Stimulated activated CD4-positive, alpha-beta T cell treated with anti-CD3 and anti-CD28 coated beads, Interleukin-2, amount 100 ng/mL, for 4 hours (primary cell): ENCODE results near the gene TAF6L.
"Not testable (repeated sequence)": the region's sequence is repeated elsewhere in the genome, so short reads cannot be mapped to it uniquely, and the experiment has no call there.

ENCODE experiments used
- DNase-seq: peaks from one replicate; pipeline ENCODE4 v3.0.0-alpha.2; 2020; ENCODE audit warnings: low read depth

The TAF6L gene, protein sequence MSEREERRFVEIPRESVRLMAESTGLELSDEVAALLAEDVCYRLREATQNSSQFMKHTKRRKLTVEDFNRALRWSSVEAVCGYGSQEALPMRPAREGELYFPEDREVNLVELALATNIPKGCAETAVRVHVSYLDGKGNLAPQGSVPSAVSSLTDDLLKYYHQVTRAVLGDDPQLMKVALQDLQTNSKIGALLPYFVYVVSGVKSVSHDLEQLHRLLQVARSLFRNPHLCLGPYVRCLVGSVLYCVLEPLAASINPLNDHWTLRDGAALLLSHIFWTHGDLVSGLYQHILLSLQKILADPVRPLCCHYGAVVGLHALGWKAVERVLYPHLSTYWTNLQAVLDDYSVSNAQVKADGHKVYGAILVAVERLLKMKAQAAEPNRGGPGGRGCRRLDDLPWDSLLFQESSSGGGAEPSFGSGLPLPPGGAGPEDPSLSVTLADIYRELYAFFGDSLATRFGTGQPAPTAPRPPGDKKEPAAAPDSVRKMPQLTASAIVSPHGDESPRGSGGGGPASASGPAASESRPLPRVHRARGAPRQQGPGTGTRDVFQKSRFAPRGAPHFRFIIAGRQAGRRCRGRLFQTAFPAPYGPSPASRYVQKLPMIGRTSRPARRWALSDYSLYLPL

DNA sequence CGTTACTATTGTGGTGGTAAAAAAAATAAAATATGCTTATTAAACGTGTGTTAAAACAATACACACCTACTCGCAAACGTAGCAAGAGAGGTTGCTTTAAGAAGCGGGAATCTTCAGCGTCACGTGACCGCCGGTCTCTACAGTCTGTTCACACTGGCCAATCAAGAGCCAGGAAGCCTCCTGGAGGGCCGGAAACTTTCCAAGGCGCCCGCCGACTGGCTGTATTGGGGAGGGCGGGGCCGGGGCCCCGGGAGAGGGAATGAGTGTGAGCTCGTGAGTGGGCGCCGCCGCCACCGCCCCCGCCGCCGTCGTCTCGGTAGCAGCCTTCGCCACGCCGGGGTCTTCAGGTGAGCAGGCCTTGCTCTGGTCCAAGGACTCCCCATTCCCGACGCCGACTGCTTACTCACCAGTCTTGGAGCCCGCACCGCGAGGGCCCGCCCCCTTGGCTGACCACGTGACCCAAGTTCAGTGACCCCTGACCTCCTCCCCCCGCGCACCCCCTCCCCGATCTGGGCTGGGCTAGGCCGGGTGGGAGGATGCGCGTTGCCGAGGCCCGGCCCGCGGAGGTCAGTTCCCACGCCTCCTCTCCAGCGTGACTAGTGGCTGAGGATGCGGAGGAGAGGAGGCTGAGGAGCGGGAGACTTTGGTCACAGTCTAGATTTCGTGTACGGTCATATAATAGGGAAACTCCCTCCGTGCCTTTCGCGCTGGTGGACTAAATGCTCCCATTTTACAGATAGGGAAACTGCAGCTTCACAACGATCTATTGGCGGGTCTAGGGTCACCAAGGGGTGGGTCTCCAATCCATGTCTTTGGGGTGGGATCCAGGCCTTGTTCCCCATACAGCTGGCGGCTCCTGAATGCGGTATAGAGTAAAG is at the start of gene TAF6L:
Gene TAF6L, plus strand, starts transcription at position 253 of the 878 bp plus-strand sequence. CDS start 4,388 bp downstream, outside the sequence.
- peak; percentile 87 for DNase-seq

- DNase-seq: no peak
These were observed 49.2 kb upstream of the TAF6L start for GRCh38 chr11:62721994-62722393.

DNA sequence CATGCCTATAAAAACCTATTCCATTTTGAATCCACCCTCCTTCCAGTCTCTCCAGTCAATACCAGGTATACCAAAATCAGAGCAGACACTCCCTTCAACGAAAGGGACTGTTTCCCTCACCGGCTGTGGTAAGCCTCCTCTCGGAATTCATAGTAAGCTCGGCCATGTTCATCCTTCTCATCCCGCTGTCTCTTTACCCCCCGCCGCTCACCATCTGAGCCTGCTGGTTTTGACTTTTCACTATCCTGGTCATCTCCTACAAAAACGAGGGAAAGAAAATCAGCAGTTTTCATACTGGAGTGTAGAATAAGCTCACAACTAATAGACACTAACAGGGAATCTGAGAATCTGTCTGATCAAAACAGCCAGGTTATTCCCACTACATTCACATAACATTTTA is 47.0 kb upstream of the TAF6L start:
- no peak for DNase-seq

DNA sequence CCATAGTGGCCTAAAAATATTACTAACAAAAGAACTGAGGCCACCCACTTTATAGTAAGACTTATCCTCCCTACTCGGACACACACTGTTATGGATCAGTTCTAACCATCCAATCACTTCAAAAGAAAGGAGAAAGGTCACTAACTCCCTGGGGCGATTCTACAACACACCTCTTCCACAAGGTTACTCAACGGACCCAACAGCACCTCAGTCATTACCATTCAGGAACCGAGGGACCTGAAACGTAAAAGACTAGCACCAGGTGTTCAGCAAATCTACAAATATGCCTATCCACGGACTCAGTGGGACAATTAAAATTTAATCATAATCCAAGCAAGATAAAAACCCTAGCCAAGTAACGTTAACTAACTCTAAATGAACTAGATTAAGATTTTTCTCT is 45.5 kb upstream of the TAF6L start:
- DNase-seq: no peak

DNA sequence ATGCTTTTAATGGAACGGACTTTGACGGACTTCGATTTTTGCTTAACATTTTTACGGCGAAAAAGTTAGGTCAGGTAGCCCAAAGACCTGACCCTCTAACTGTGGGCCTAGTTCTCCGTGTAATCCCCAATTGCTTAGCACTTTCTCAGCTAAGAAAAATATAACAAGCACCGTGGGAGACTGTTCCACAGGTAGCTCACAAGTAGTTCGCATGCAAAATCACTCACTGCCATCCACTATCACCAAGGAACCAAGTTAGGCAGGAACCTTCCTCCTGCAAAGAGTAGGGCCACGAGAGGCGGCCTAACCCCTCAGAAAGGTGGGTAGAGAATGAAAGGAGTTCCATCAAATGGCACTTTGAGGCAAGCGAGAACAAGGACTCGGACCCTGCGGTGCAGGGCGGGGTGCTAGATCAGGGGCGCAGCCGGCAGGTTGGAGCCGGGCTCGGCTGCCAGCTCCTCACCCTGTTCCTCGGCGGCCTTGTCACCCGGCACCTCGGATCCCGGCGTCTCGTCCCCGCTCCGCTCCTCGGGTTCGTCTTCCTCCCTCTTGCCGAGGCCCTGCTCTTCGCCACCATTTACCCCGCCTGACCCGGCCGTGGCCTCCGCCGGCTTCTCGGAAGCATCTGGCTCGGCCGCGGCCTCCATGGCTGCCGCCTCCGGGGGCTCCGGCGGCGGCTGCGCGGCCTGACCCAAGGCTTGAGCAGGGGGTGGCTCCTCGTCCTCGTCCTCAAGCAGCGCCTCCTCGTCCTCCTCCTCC is 44.9 kb upstream of the TAF6L start:
- no peak for DNase-seq

- DNase-seq: peak; percentile 13
These were observed 44.4 kb upstream of the TAF6L start for GRCh38 chr11:62726915-62727164.

DNA sequence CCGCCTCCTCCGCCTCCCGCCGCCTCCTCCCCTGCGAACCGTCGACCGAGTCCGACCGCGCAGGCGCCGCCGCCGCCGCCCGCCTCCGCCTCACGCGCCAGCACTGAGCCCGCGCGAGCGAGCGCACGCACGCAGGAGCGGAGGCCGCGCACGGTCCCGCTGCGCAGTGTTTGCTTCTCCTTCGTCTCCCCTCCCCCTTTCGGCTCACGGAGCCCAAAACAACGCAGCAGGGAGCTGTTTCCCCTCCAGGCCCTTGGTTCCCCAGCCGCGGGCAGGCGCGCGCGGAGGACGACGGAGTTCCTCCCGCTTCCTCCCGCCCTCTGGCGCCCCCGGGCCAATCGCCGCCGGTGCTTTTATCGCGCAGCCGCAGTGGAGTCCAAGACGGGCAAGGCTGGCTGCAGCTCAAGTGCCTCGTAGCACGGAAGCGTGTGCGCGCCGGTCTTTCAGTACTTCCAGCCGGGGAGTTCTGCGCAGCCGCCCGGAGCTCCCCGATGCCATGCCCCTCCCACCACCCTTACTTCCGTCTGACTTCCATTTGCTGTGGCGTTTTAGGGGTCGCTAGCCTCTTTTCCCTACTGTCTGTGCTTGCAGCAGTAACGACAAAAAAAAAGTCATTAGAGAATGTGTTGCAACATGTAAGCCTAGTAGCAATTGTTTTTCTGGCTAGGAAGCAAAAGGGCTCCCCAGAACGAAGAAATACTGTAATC is 43.9 kb upstream of the TAF6L start, which contains the start of gene HNRNPUL2:
Gene HNRNPUL2, minus strand, starts transcription at position 293 of the 707 bp plus-strand sequence. CDS start 301 bp downstream, outside the sequence.
- DNase-seq: peak; percentile 98

GRCh38 chr11:62727872-62728170 is 43.4 kb upstream of the TAF6L start:
- DNase-seq: peak; percentile 81

DNA sequence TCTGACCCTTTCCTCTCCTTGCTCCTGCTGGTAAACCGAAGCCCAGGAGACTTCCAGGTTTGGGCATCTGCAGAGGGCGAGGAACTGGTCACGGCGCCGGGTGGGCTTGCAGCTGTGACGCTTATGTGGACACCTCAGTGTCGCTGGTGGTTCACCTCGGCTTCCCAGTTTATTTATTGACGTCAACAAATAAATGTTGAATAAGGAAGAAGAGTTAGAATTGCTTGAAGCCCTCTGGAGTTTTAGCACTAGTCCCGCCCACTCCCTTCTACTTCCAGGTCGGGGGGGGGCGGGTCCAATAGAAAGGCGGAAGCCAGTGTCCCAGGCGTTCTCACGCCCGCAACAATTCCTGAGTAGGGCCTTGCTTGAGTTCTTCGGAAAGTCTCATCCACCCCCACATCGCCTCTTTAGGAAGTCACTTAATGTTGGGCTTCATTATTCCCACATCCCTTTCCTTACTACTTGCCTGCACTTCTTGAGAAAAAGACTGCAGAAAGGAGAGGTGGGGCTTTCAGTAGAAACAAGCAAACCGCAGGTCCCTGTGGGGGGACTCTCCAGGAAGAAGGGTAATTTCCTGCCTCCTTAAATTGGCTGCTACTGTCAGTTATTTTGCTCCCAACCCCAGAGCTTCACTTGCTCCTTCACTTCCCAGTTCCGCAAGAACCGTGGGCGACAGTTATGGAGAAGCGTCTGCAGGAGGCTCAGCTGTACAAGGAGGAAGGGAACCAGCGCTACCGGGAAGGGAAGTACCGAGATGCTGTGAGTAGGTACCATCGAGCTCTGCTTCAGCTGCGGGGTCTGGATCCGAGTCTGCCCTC is 42.8 kb upstream of the TAF6L start, which contains the start of gene TTC9C:
Gene TTC9C, plus strand, starts transcription at position 316 of the 818 bp plus-strand sequence. Its CDS starts 363 bp downstream, at position 679.
- DNase-seq: peak; percentile 79

DNA sequence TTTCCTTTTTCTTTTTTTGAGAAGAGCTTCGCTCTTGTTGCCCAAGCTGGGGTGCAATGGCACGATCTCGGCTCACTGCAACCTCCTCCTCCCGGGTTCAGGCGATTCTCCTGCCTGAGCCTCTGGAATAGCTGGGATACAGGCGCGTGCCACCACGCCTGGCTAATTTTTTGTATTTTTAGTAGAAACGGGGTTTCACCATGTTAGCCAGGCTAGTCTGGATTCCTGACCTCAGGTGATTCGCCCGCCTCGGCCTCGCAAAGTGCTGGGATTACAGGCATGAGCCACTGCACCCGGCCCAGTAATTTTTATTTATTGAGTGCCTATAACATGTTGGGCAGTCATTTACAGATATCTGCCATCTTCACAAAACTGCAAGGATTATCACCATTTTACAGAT is 41.1 kb upstream of the TAF6L start:
- not testable (repeated sequence) for DNase-seq

- DNase-seq: no peak
These were observed 38.4 kb upstream of the TAF6L start for GRCh38 chr11:62732830-62733229.

DNA sequence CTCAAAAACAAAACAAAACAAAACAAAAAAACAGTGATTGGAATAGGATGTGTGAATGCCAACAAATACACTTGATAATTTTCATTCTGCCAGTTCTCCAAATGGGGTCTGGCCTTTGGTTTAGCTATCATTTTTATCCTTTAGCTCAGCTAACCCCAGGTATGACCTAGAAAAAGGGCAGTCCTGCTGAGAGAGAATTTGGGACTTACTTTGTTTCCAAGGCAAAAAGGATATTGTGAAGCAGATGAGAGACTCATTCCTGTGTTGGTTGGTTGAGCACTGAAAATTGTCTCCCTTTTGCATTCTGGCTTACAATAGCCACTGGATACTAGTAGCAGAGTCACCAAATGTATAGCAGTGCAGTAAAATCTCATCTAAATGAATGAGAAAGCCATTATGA is 34.0 kb upstream of the TAF6L start:
- no peak for DNase-seq

DNA sequence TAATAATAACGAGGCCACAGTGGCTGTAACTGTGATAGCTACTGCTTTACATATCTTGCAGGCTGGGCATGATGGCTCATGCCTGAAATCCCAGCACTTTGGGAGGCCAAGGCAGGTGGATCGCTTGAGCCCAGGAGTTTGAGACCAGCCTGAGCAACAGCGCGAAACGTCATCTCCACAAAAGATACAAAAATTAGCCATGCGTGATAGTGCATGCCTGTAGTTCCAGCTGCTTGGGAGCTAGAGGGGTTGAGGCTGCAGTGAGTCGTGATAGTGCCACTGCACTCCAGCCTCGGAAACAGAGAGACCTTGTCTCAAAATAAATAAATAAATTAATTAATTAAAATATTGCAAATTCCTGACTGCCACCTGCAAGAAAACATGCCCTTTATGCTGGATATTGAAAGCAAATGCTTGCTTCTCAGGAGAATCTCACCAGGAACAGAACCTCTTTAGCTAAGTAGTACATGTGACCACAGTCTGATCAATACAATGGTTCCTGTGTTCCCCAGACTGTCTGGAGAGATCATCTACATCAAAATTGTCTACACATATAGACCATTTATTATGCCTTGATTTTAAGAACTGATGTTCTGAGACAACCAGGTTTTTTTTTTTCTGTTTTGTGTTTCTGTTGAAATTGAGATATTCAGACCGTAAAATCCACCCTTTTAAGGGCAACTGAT is 23.6 kb upstream of the TAF6L start:
- no peak for DNase-seq

DNA sequence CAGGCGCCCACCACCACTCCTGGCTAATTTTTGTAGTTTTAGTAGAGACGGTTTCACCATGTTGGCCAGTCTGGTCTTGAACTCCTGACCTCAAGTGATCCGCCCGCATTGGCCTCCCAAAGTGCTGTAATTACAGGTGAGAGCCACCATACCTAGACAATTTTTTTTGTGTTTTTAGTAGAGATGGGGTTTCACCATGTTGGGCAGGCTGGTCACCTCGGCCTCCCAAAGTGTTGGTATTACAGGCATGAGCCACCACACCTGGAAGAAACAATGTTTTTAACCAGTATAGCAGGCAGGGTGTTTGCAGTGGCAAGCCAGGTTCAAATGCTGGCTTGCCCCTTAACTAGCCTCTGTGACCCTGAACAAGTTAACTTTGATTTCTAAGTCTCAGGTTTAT is 21.3 kb upstream of the TAF6L start:
- not testable (repeated sequence) for DNase-seq

GRCh38 chr11:62752177-62752785 is 18.9 kb upstream of the TAF6L start:
- DNase-seq: no peak

DNA sequence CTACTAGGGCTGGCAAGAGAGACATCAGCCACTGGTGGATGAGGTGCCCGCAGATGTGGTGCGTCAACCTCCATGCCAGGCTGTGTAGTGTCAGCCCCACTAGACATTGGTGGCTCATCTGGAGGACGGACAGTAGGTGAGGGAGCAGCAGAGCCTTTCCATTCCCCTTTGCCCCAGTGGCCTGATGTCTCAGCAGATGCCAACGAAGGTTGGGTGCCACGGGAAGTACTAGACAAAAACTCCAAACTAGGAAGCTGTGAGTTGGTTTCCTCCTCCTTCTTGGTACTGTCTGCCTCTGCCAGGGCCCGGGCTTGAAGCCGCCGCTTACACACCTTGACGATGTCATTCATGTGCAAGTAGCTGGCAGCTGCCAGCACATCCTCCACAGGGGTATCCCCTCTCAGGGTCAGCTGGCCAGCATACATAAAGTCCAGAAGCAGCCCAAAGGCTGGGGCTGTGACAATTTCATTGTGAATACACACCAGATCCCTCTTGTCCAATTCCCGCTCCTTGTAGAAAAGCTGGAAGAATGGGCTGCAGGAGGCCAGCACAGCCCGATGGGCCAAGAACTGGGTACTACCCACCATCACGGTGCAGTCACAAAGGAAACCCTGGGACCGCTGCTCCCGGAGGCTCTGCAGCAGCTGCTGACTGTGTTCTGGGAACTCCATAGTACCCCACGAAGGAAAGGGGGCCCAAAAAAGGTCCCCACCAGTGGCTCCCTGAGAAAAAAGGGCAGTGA is 18.0 kb upstream of the TAF6L start:
- no peak for DNase-seq

DNA sequence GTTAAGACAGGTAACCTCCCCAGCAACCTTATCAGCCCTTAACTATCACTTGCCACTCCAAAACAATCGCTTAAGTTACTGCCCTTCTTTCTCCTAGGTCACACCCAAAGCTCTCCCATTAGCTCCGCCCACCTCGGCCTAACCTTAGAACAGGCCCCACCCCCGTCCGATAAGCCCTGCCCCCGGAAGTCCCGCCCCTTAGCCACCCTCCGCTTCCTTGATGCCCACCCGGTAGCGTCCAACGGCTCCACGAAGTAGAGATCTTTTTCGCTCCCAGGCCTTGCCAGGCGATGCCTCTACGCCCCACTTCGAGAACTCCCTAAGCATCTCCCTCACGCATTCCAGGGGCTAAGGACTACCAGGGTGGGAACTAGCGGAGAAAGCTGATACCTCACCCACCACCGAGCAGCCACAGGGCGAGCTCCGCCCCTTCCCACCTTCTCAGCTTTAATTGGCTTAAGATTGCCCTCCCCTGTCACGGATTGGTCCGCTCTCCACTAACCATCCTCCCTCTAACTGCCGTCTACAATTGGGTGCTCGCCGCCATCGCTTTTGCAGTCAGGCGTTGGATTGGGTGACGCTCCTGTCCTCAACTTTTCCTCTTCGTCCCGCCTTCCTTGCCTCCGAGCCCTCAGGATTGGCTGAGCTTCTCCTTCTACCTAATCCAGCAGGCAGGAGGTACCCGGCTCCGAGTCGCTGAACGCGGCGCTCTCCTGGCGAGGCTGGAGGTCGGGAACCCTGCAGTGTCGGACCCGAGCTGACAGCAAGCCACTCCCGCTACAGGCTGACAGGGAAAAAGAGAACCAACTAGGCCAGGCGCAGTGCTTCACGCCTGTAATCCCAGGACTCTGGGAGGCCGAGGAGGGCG is 17.2 kb upstream of the TAF6L start, which contains the start of gene ZBTB3:
Gene ZBTB3, minus strand, starts transcription at position 425 of the 868 bp plus-strand sequence. CDS start 496 bp downstream, outside the sequence.
- DNase-seq: peak; percentile 95
